PFSK-1 (cell line): ENCODE data around the gene ACAD11.

Source experiments
- POLR2AphosphoS5 ChIP-seq: IDR thresholded peaks from 2 replicates; pipeline ENCODE4 v1.6.1; 2012; ENCODE audit warnings: low read depth, mild to moderate bottlenecking, control low read depth, low read length, moderate library complexity
- REST ChIP-seq, 2 experiments: IDR thresholded peaks; 2 replicates each; pipeline versions ENCODE4 v1.6.1 to v1.8.0; 2011 to 2012; ENCODE audit warnings: low read depth in 2 of 2, low read length in 2 of 2, control low read depth in 1 of 2, inconsistent platforms in 1 of 2, mild to moderate bottlenecking in 1 of 2, moderate library complexity in 1 of 2; ENCODE audit not compliant: insufficient read depth in 1 of 2
- SIN3A ChIP-seq: IDR thresholded peaks from 2 replicates; pipeline ENCODE4 v1.6.1; 2012; ENCODE audit warnings: mild to moderate bottlenecking, low read length, moderate library complexity, borderline replicate concordance; ENCODE audit not compliant: insufficient read depth
- TAF1 ChIP-seq: IDR thresholded peaks from 2 replicates; pipeline ENCODE4 v1.6.1; 2012; ENCODE audit warnings: low read length, control low read depth, borderline replicate concordance; ENCODE audit not compliant: insufficient read depth

GRCh38 chr3:132642539-132642847 is 17.1 kb downstream of the ACAD11 start:
- TF ChIP-seq REST (IDR thresholded peaks at IDR 0.05; ENCODE audit: insufficient read depth in 1 of 2, low read depth in 2 of 2, low read length in 2 of 2) = no peak
- TF ChIP-seq TAF1 = no peak
- TF ChIP-seq POLR2AphosphoS5 = no peak
- TF ChIP-seq SIN3A = no peak
